Ishikawa (cell line): ENCODE measurements around the gene ARID3A.
"Not testable (repeated sequence)": the region's sequence is repeated elsewhere in the genome, so short reads cannot be mapped to it uniquely, and the experiment has no call there.

Experiments used
- CREB1 ChIP-seq: IDR thresholded peaks from 2 replicates; pipeline ENCODE4 v1.6.1; 2012; ENCODE audit warnings: low read depth
- EGR1 ChIP-seq: IDR thresholded peaks from 2 replicates; pipeline ENCODE4 v1.6.1; 2012
- EP300 ChIP-seq: IDR thresholded peaks from 2 replicates; pipeline ENCODE4 v1.6.1; 2012; ENCODE audit warnings: borderline replicate concordance
- MAX ChIP-seq: IDR thresholded peaks from 2 replicates; pipeline ENCODE4 v1.6.1; 2012
- RAD21 ChIP-seq: IDR thresholded peaks from 2 replicates; pipeline ENCODE4 v1.6.1; 2012; ENCODE audit warnings: low read depth
- TAF1 ChIP-seq: IDR thresholded peaks from 2 replicates; pipeline ENCODE4 v1.6.1; 2012; ENCODE audit warnings: low read depth, mild to moderate bottlenecking
- TEAD4 ChIP-seq: IDR thresholded peaks from 2 replicates; pipeline ENCODE4 v1.6.1; 2012
- YY1 ChIP-seq: IDR thresholded peaks from 2 replicates; pipeline ENCODE4 v1.6.1; 2012; ENCODE audit warnings: low read depth
- TF ChIP-seq, protein P1 (sequence below): IDR thresholded peaks from 2 replicates; pipeline ENCODE4 v1.6.1; 2012; ENCODE audit warnings: low read depth, mild to moderate bottlenecking

GRCh38 chr19:891421-892200 is 34.2 kb upstream of the ARID3A start:
- TF ChIP-seq YY1, MAX, RAD21, EGR1, EP300, TEAD4, TAF1, CREB1: not testable (repeated sequence)
- TF ChIP-seq, protein P1, sequence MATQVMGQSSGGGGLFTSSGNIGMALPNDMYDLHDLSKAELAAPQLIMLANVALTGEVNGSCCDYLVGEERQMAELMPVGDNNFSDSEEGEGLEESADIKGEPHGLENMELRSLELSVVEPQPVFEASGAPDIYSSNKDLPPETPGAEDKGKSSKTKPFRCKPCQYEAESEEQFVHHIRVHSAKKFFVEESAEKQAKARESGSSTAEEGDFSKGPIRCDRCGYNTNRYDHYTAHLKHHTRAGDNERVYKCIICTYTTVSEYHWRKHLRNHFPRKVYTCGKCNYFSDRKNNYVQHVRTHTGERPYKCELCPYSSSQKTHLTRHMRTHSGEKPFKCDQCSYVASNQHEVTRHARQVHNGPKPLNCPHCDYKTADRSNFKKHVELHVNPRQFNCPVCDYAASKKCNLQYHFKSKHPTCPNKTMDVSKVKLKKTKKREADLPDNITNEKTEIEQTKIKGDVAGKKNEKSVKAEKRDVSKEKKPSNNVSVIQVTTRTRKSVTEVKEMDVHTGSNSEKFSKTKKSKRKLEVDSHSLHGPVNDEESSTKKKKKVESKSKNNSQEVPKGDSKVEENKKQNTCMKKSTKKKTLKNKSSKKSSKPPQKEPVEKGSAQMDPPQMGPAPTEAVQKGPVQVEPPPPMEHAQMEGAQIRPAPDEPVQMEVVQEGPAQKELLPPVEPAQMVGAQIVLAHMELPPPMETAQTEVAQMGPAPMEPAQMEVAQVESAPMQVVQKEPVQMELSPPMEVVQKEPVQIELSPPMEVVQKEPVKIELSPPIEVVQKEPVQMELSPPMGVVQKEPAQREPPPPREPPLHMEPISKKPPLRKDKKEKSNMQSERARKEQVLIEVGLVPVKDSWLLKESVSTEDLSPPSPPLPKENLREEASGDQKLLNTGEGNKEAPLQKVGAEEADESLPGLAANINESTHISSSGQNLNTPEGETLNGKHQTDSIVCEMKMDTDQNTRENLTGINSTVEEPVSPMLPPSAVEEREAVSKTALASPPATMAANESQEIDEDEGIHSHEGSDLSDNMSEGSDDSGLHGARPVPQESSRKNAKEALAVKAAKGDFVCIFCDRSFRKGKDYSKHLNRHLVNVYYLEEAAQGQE, result not testable (repeated sequence)
